SJCRH30 (cell line): Measurements from ENCODE around the gene CA12. TPM values are rescaled to one million over a fixed set of nuclear protein-coding genes. Genes with fewer than 3 reads are reported as not detected.
"Not testable (repeated sequence)": the region's sequence is repeated elsewhere in the genome, so short reads cannot be mapped to it uniquely, and the experiment has no call there.

Source experiments
- DNase-seq, 2 experiments: peaks; one replicate each; pipeline ENCODE4 v3.0.0-alpha.2; 2015 to 2020
- H3K27ac ChIP-seq: fragments of 250-450 bp; sonication (Bioruptor Pico); 2 replicates; pipeline ENCODE4 v1.5.1; 2020; ENCODE audit warnings: mild to moderate bottlenecking, moderate library complexity
- H3K27me3 ChIP-seq: fragments of 250-450 bp; sonication (Bioruptor Pico); 2 replicates; pipeline ENCODE4 v1.5.1; 2020; ENCODE audit warnings: mild to moderate bottlenecking, moderate library complexity
- H3K36me3 ChIP-seq: fragments of 250-450 bp; sonication (Bioruptor Pico); 2 replicates; pipeline ENCODE4 v1.5.1; 2020; ENCODE audit warnings: mild to moderate bottlenecking, moderate library complexity
- H3K4me1 ChIP-seq: fragments of 250-450 bp; sonication (Bioruptor Pico); 2 replicates; pipeline ENCODE4 v1.5.1; 2020; ENCODE audit warnings: mild to moderate bottlenecking, moderate library complexity
- H3K4me3 ChIP-seq: fragments of 250-450 bp; sonication (Bioruptor Pico); 2 replicates; pipeline ENCODE4 v1.5.1; 2020; ENCODE audit warnings: mild to moderate bottlenecking, moderate library complexity
- H3K9me3 ChIP-seq: fragments of 250-450 bp; sonication (Bioruptor Pico); replicated peaks from 2 replicates; pipeline ENCODE4 v1.5.1; 2020; ENCODE audit warnings: mild to moderate bottlenecking, moderate library complexity
- total RNA-seq: library from RNA; depleted of rRNA; stranded (reverse); fragments of >200 nt; shearing (Covaris generic); gene quantifications from 2 replicates; pipeline ENCODE4 v1.2.3, GENCODE V29; 2014

The CA12 gene
- total RNA-seq, 1 experiment from 2014 or later = 0.57 TPM

- DNase-seq = peak in 1 of 2 experiments; percentile 42
- H3K27ac ChIP-seq = no peak overlapping the region; the same call in 1 of the 2 replicates
These were observed 33.3 kb downstream of the CA12 start for GRCh38 chr15:63348392-63348791.

GRCh38 chr15:63347074-63347857 is 34.4 kb downstream of the CA12 start:
- Histone ChIP-seq H3K27me3 (no peaks in the 10 kb centered on the region), H3K36me3 (no peaks in the 10 kb centered on the region), H3K9me3 (no peaks in the 10 kb centered on the region), H3K4me1 (peaks cover 33% of the 10 kb centered on the region), H3K4me3 (no peak overlapping the region), H3K27ac (peak overlapping the region; percentile 23; the same call in 1 of the 2 replicates)
- peak; percentile 50 to 72 for DNase-seq

More at GRCh38 chr15:63348392-63348791, 33.3 kb downstream of the CA12 start:
- Histone ChIP-seq H3K9me3 (no peaks in the 10 kb centered on the region), H3K27me3 (no peaks in the 10 kb centered on the region), H3K4me3 (no peak overlapping the region), H3K36me3 (no peaks in the 10 kb centered on the region), H3K4me1 (peaks cover 23% of the 10 kb centered on the region; the same call in 1 of the 2 replicates)

- no peaks in the 10 kb centered on the region for H3K27me3 ChIP-seq
- no peaks in the 10 kb centered on the region for H3K9me3 ChIP-seq
- no peaks in the 10 kb centered on the region for H3K36me3 ChIP-seq
- H3K4me1 ChIP-seq = peaks cover 38% of the 10 kb centered on the region
- no peak for DNase-seq
- no peak overlapping the region for H3K27ac ChIP-seq
- H3K4me3 ChIP-seq = no peak overlapping the region
These were observed 36.3 kb downstream of the CA12 start for GRCh38 chr15:63345391-63345752.

- no peaks in the 10 kb centered on the region for H3K27me3 ChIP-seq
- no peak overlapping the region for H3K27ac ChIP-seq
- H3K36me3 ChIP-seq = no peaks in the 10 kb centered on the region
- no peak overlapping the region for H3K4me3 ChIP-seq
- no peak for DNase-seq
- no peaks in the 10 kb centered on the region for H3K9me3 ChIP-seq
- peaks cover 38% of the 10 kb centered on the region for H3K4me1 ChIP-seq
These were observed 36.8 kb downstream of the CA12 start for GRCh38 chr15:63344731-63345390.

- H3K36me3 ChIP-seq, H3K27ac ChIP-seq, H3K9me3 ChIP-seq, H3K4me3 ChIP-seq, H3K27me3 ChIP-seq: not testable (repeated sequence)
- peak; percentile 29 to 86 for DNase-seq
- H3K4me1 ChIP-seq = peaks cover 30% of the 10 kb centered on the region
These were observed 38.6 kb downstream of the CA12 start for GRCh38 chr15:63342996-63343562.

GRCh38 chr15:63341898-63342297 is 39.7 kb downstream of the CA12 start:
- peaks cover 18% of the 10 kb centered on the region for H3K4me1 ChIP-seq
- no peaks in the 10 kb centered on the region for H3K36me3 ChIP-seq
- DNase-seq = no peak

GRCh38 chr15:63340878-63341277 is 40.8 kb downstream of the CA12 start:
- DNase-seq = no peak
- H3K4me3 ChIP-seq = no peak overlapping the region
- no peaks in the 10 kb centered on the region for H3K27me3 ChIP-seq
- H3K27ac ChIP-seq = no peak overlapping the region
- no peaks in the 10 kb centered on the region for H3K36me3 ChIP-seq
- H3K9me3 ChIP-seq = no peaks in the 10 kb centered on the region
- peaks cover 15% of the 10 kb centered on the region for H3K4me1 ChIP-seq

More at GRCh38 chr15:63341898-63342297, 39.7 kb downstream of the CA12 start:
- Histone ChIP-seq H3K4me3 (no peak overlapping the region), H3K27ac (no peak overlapping the region), H3K9me3 (no peaks in the 10 kb centered on the region), H3K27me3 (no peaks in the 10 kb centered on the region)

- no peaks in the 10 kb centered on the region for H3K27me3 ChIP-seq
- H3K36me3 ChIP-seq = no peaks in the 10 kb centered on the region
- H3K27ac ChIP-seq = no peak overlapping the region
- no peak for DNase-seq
- H3K4me3 ChIP-seq = no peak overlapping the region
- no peaks in the 10 kb centered on the region for H3K9me3 ChIP-seq
- H3K4me1 ChIP-seq = peaks cover 15% of the 10 kb centered on the region
These were observed 41.3 kb downstream of the CA12 start for GRCh38 chr15:63340353-63340752.

- no peak overlapping the region for H3K4me3 ChIP-seq
- DNase-seq = no peak
These were observed 41.8 kb downstream of the CA12 start for GRCh38 chr15:63339836-63340235.

GRCh38 chr15:63339006-63339766 is 42.5 kb downstream of the CA12 start:
- Histone ChIP-seq H3K27me3 (no peaks in the 10 kb centered on the region), H3K9me3 (no peaks in the 10 kb centered on the region), H3K36me3 (no peaks in the 10 kb centered on the region), H3K27ac (no peak overlapping the region), H3K4me3 (no peak overlapping the region), H3K4me1 (peaks cover 15% of the 10 kb centered on the region)
- no peak for DNase-seq

More at GRCh38 chr15:63339836-63340235, 41.8 kb downstream of the CA12 start:
- Histone ChIP-seq H3K36me3 (no peaks in the 10 kb centered on the region), H3K27ac (no peak overlapping the region), H3K4me1 (peaks cover 15% of the 10 kb centered on the region), H3K9me3 (no peaks in the 10 kb centered on the region), H3K27me3 (no peaks in the 10 kb centered on the region)

GRCh38 chr15:63338170-63338569 is 43.5 kb downstream of the CA12 start:
- H3K9me3 ChIP-seq = no peaks in the 10 kb centered on the region
- DNase-seq = no peak
- no peak overlapping the region for H3K27ac ChIP-seq
- no peaks in the 10 kb centered on the region for H3K27me3 ChIP-seq
- H3K36me3 ChIP-seq = no peaks in the 10 kb centered on the region
- H3K4me3 ChIP-seq = no peak overlapping the region
- peaks cover 13% of the 10 kb centered on the region for H3K4me1 ChIP-seq

- no peaks in the 10 kb centered on the region for H3K36me3 ChIP-seq
- no peak overlapping the region for H3K4me3 ChIP-seq
- no peak for DNase-seq
- H3K4me1 ChIP-seq = peaks cover 3% of the 10 kb centered on the region
- H3K9me3 ChIP-seq = no peaks in the 10 kb centered on the region
- no peak overlapping the region for H3K27ac ChIP-seq
- no peaks in the 10 kb centered on the region for H3K27me3 ChIP-seq
These were observed 44.6 kb downstream of the CA12 start for GRCh38 chr15:63337046-63337445.

- Histone ChIP-seq H3K36me3 (no peaks in the 10 kb centered on the region), H3K27me3 (no peaks in the 10 kb centered on the region), H3K9me3 (no peaks in the 10 kb centered on the region), H3K4me3 (no peak overlapping the region), H3K4me1 (peaks cover 3% of the 10 kb centered on the region; the same call in 1 of the 2 replicates), H3K27ac (no peak overlapping the region)
- DNase-seq = no peak
These were observed 46.0 kb downstream of the CA12 start for GRCh38 chr15:63335543-63336240.

- H3K27ac ChIP-seq = no peak overlapping the region
These were observed 46.8 kb downstream of the CA12 start for GRCh38 chr15:63334821-63335220.

More at GRCh38 chr15:63334821-63335220, 46.8 kb downstream of the CA12 start:
- H3K4me1 ChIP-seq = peaks cover 12% of the 10 kb centered on the region; the same call in 1 of the 2 replicates
- no peaks in the 10 kb centered on the region for H3K27me3 ChIP-seq
- DNase-seq = no peak
- no peak overlapping the region for H3K4me3 ChIP-seq
- H3K36me3 ChIP-seq = no peaks in the 10 kb centered on the region
- no peaks in the 10 kb centered on the region for H3K9me3 ChIP-seq
